HG02938 (cell line): ENCODE measurements around the gene LSM7.
"Not testable (repeated sequence)": the region's sequence is repeated elsewhere in the genome, so short reads cannot be mapped to it uniquely, and the experiment has no call there.

Experiments used
- ATAC-seq: cut with Tn5 transposase; IDR thresholded peaks from one replicate; pipeline ENCODE4 v1.9.1; 2021; ENCODE audit warnings: mild to moderate bottlenecking, moderate library complexity; ENCODE audit not compliant: unreplicated experiment

LSM7 gene

GRCh38 chr19:2355168-2356035 is 27.0 kb upstream of the LSM7 start:
- ATAC-seq = no peak

- ATAC-seq = no peak
These were observed 26.3 kb upstream of the LSM7 start for GRCh38 chr19:2354670-2355069.

- no peak for ATAC-seq
These were observed 25.7 kb upstream of the LSM7 start for GRCh38 chr19:2353887-2354592.

- no peak for ATAC-seq
These were observed 24.9 kb upstream of the LSM7 start for GRCh38 chr19:2353159-2353886.

GRCh38 chr19:2352121-2352520 is 23.7 kb upstream of the LSM7 start:
- ATAC-seq = no peak

GRCh38 chr19:2351591-2351990 is 23.2 kb upstream of the LSM7 start:
- ATAC-seq = no peak

GRCh38 chr19:2350656-2351055 is 22.3 kb upstream of the LSM7 start:
- ATAC-seq = no peak

GRCh38 chr19:2349818-2350217 is 21.4 kb upstream of the LSM7 start:
- not testable (repeated sequence) for ATAC-seq

- ATAC-seq = no peak
These were observed 17.6 kb upstream of the LSM7 start for GRCh38 chr19:2345794-2346663.

GRCh38 chr19:2345076-2345475 is 16.7 kb upstream of the LSM7 start:
- no peak for ATAC-seq

GRCh38 chr19:2344381-2344870 is 16.0 kb upstream of the LSM7 start:
- no peak for ATAC-seq

- no peak for ATAC-seq
These were observed 15.1 kb upstream of the LSM7 start for GRCh38 chr19:2343289-2343982.

- no peak for ATAC-seq
These were observed 14.4 kb upstream of the LSM7 start for GRCh38 chr19:2342656-2343288.

GRCh38 chr19:2341982-2342381 is 13.6 kb upstream of the LSM7 start:
- no peak for ATAC-seq

- ATAC-seq = no peak
These were observed 12.9 kb upstream of the LSM7 start for GRCh38 chr19:2341244-2341751.

- ATAC-seq = no peak
These were observed 12.3 kb upstream of the LSM7 start for GRCh38 chr19:2340496-2341243.

- no peak for ATAC-seq
These were observed 11.4 kb upstream of the LSM7 start for GRCh38 chr19:2339644-2340310.
